NCI-H1092 (cell line): Measurements from ENCODE around the gene PLCB2.

Experiments used
- DNase-seq: peaks from one replicate; lab custom pipeline; 2025; lab: John Stamatoyannopoulos, UW

PLCB2 gene

DNA sequence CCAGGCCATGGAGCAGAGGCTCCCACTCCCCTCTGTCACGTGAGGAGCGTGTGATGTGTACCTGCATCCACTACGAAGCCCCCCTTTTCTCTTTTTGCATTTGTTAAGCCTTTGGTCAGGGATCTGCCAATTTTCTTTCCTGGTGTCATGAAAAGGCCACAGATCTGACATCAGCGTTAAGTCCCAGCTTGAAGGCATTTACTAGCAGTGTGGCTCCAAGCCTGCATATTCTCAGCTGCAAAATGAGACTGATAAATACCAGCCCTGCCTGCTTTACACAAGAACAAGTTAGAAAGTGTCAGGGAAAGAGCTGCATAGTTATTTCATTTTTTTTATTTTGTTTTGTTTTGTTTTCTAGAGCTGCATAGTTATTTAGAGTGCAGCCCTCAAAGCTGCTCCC, 22.6 kb downstream of the PLCB2 start:
- DNase-seq = no peak

- no peak for DNase-seq
These were observed 24.0 kb downstream of the PLCB2 start for GRCh38 chr15:40283615-40284300.

DNA sequence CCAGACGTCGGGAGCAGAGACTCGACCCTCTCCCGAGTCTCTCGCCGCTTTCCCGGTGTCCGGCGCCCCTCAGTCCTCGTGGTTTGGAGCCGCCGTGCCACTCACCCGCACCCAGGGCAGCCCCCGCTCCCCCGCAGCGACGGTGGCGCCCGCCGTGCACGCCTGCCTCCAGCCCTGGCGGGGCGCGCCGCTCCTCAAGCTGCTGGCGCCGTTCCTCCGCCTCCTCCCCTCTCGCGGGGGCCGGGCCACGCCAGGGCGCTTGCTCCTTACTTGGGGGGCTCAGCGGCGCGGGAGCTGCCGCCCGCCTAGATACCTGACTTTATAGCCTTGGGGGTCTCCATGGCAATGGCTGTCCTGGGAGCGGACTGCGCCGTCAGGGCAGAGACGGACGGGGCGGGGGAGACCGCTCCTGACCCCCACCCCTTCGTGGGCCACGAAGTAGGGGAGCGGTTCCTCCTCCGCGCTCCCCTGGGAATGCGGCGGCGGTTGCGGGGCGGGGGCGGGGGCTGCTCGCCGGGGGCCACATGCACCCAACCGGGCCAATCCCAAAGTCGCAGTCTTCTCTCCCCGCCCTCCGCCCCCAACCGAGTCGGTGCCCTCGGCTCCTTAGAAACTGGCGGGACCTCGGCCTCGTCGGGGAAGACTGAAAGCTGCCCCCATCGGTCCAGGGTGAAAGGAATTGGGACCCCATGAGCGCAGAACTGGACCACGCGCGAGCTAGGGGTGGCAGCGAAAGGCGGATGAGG, 24.7 kb downstream of the PLCB2 start, which contains the start of gene ANKRD63:
Gene ANKRD63, minus strand, starts transcription at position 196 of the 746 bp plus-strand sequence. CDS start 478 bp downstream, outside the sequence.
- DNase-seq = no peak

DNA sequence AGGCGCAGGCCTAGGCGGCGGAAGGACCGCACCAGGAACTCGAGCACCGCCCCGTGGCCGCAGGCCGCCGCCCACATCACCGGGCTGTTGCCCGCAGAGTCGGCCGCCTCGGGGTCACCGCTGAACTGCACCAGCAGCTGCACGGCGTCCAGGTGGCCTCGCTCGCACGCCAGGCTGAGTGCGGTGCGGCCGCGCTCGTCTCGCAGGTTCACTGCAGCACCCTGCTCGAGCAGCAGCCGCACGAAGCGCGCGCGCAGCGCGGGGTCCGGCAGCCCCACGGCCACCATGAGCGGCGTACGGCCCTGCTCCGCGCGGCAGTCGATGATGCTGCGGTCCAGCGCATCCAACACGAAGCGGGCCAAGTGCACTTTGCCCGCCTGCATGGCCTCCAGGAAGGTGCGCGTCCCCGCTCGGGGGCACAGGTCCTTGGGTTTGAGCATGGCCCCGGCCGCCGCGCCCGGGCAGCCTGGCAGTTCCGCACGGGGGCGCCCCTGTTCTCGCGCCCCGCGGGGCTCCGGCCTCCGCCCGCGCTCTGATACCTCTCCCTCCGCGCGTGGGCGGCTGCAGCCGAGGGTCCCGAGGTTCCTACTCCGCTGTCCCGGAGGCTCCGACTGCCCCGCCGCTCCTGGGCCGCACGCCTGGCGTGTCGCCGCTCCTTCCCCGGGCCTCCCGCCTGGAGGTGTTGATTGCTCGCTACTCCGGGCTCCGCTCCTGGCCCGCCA, 25.4 kb downstream of the PLCB2 start:
- no peak for DNase-seq

- DNase-seq = no peak
These were observed 26.0 kb downstream of the PLCB2 start for GRCh38 chr15:40281801-40282146.

- DNase-seq = no peak
These were observed 26.5 kb downstream of the PLCB2 start for GRCh38 chr15:40281057-40281800.

DNA sequence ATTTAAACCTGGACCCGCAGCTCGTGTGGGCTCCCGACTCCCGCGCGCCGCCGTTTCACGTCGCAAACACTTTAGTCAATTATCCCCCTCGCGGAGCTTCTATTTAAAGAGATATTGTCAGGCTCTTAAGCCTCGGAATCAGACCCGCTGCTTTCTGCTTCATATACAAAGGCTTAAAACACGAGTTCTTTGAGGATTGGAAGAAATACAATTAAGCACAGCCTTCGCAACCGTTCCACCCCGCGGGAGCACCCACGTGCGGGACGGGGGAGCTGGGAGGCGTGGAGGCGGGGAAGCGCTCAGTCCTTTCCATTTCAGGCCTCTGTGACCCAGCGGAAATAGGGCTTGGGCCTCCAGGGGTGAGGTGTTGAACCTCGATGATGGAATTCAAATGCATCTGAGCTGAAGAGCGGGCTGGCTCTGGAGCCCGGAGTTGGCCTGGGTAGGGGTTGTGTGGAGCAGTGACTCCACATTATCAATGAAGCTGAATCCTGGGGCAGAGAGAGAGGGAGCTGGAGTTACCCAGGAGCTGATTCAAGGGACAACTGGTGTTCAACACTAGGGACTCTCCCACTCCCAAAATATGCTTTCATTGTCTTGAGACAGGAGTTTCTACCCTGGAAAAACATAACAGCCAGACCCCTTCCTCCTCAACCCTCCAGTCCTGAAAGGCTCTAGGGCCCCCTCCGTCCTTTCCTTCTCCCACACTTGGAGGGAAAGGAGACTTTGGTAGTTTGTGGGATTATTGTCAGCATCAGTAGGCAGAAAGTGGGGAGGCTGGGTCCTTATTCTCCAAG, 27.3 kb downstream of the PLCB2 start:
- no peak for DNase-seq

- no peak for DNase-seq
These were observed 28.1 kb downstream of the PLCB2 start for GRCh38 chr15:40279437-40280141.

DNA sequence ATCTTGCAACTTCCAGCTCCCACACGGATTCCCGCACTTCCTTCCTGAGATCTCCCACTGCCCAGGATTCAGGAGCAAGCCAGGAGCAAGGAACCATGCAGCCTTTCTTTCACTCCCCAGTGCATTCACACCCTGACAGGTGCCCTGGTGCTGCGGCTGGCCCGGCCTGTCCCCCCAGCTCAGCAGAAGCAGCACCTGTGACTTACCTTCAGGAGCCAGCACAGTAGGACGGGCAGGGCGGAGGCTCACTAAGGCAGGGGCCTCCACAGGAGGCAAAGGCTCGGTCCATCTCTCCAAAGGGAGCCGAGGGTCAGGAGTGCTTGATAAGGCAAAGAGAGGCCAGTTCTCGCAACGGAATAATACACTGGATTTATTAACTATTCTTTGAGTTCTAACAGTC, 29.7 kb downstream of the PLCB2 start:
- no peak for DNase-seq

- DNase-seq = no peak
These were observed 30.3 kb downstream of the PLCB2 start for GRCh38 chr15:40277471-40277870.

DNA sequence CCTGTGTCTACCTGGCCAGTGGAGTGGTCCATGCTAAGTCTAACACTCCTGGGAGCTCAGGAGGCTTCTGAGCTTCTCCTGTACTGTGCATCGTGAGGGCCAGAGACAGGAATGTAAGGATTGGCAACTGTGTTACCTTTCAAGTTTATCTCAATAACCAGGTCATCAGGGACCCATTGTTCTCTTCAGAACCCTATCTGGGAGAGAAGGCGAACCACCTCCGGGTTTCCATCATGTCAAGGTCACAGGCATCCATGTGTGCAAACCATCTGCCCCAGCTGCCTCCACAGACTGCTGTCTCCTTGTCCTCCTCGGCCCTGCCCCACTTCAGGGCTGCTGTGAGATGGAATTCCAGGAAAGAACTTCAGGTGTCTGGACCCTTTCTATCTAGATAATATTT, 30.8 kb downstream of the PLCB2 start:
- no peak for DNase-seq

GRCh38 chr15:40275954-40276353, 31.8 kb downstream of the PLCB2 start:
- DNase-seq = no peak

- no peak for DNase-seq
These were observed 32.2 kb downstream of the PLCB2 start for GRCh38 chr15:40275523-40275922.

- DNase-seq = peak; percentile 40
These were observed 33.1 kb downstream of the PLCB2 start for GRCh38 chr15:40274350-40275274.

DNA sequence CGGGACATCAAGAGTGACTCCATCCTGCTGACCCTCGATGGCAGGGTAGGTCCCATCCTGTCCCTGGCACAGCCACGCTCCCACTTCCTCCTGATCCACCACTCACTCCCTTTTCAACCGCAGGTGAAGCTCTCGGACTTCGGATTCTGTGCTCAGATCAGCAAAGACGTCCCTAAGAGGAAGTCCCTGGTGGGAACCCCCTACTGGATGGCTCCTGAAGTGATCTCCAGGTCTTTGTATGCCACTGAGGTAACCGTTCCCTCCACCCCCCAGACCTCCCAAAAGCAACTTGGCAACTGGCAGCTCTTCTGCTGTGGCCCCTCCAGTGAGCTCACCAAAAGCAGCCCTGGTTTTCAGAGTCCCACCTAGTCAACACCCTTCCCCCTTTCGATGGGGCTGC, 34.3 kb downstream of the PLCB2 start:
- DNase-seq = no peak

GRCh38 chr15:40272485-40273056, 35.2 kb downstream of the PLCB2 start:
- DNase-seq = no peak

GRCh38 chr15:40271685-40272484, 35.9 kb downstream of the PLCB2 start:
- no peak for DNase-seq

DNA sequence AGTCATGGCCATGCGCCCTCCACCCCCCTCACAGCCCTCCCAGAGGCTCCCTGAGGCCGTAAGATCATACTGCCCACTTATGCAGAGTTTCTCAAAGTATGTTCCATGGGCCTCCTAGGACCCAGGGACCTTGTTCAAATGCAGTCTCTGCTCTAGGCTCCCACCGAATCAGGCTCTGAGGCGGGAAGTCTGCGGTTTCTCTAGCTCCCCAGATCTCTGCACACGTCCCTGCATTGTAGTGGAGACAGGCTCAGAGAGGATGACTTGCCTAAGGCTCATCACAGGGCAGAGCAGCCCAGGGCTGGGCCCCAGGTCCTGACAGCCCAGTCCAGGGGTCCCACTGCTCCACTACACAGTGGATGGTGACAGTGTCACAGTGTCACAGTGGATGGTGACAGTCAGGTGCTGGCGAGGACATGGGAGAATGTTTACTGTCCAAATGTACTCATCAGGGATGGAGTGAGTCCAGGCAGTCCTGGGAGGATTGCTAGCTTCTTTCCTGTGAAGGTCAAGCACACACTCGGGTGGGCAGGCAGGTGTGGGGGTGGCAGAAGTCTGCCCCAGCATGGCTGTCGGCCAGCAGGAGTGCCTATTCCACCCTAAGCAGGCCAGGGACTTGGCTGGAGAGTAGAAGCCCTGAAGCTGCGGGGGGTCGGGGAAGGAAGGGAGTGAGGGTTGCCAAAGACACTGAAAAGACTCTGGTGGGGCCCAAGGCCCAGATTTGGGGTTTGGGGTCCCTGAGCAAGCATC, 37.3 kb downstream of the PLCB2 start:
- DNase-seq = no peak
